Right renal cortex interstitium (tissue), 3 donors: ENCODE measurements around the gene MLLT3. TPM values are rescaled to one million over a fixed set of nuclear protein-coding genes. Genes with fewer than 3 reads are reported as not detected.

Experiments used
- DNase-seq, 3 donors: peaks; one replicate each; pipeline ENCODE4 v3.0.0-alpha.2; 2013; ENCODE audit warnings: low read depth in 3 of 3, low spot score in 2 of 3
- polyA plus RNA-seq, 3 donors: library from polyadenylated mRNA; unstranded; fragments of 120-200 nt; gene quantifications; one replicate each; pipeline ENCODE4 v1.2.1, GENCODE V29; 2013; ENCODE audit not compliant: insufficient read length in 3 of 3

Gene MLLT3
- polyA plus RNA-seq, 3 donors: 32.4 to 40.2 (median 36.6) TPM

- DNase-seq: no peak
Measured at GRCh38 chr9:20561531-20561930, 60.8 kb downstream of the MLLT3 start.

- no peak for DNase-seq
Measured at GRCh38 chr9:20559231-20559890, 62.9 kb downstream of the MLLT3 start.

GRCh38 chr9:20558566-20559016 lies 63.7 kb downstream of the MLLT3 start:
- no peak for DNase-seq

- DNase-seq: no peak
Measured at GRCh38 chr9:20557890-20558565, 64.3 kb downstream of the MLLT3 start.

GRCh38 chr9:20557285-20557684 lies 65.0 kb downstream of the MLLT3 start:
- no peak for DNase-seq

- no peak for DNase-seq
Measured at GRCh38 chr9:20553558-20554149, 68.6 kb downstream of the MLLT3 start.

GRCh38 chr9:20552874-20553557 lies 69.3 kb downstream of the MLLT3 start:
- DNase-seq: no peak

- DNase-seq: peak in 2 of 3 donors; percentile 15 to 41
Measured at GRCh38 chr9:20551835-20552234, 70.5 kb downstream of the MLLT3 start.

- DNase-seq: no peak
Measured at GRCh38 chr9:20551236-20551635, 71.1 kb downstream of the MLLT3 start.

- DNase-seq: no peak
Measured at GRCh38 chr9:20550326-20550725, 72.0 kb downstream of the MLLT3 start.

GRCh38 chr9:20549053-20549452 lies 73.2 kb downstream of the MLLT3 start:
- DNase-seq: no peak

GRCh38 chr9:20545023-20545622 lies 77.2 kb downstream of the MLLT3 start:
- DNase-seq: no peak

GRCh38 chr9:20540169-20540863 lies 82.0 kb downstream of the MLLT3 start:
- no peak for DNase-seq

GRCh38 chr9:20538956-20539355 lies 83.3 kb downstream of the MLLT3 start:
- no peak for DNase-seq

- no peak for DNase-seq
Measured at GRCh38 chr9:20538092-20538491, 84.2 kb downstream of the MLLT3 start.

GRCh38 chr9:20537294-20537693 lies 85.0 kb downstream of the MLLT3 start:
- DNase-seq: no peak

- peak in 2 of 3 donors; percentile 27 to 40 for DNase-seq
Measured at GRCh38 chr9:20532584-20532983, 89.7 kb downstream of the MLLT3 start.

- no peak for DNase-seq
Measured at GRCh38 chr9:20529837-20530236, 92.5 kb downstream of the MLLT3 start.

- DNase-seq: no peak
Measured at GRCh38 chr9:20528253-20528652, 94.0 kb downstream of the MLLT3 start.
